OCI-LY1 (cell line): ENCODE data around the gene ZNF524.

Source experiments
- EZH2 ChIP-seq: fragments of 200-600 bp; sonication (generic), shearing (Covaris generic); IDR thresholded peaks from 2 replicates; pipeline ENCODE4 v1.8.0; 2017; ENCODE audit warnings: borderline replicate concordance, mixed run types, mild to moderate bottlenecking, antibody characterized with exemption, low read length, moderate library complexity, mixed read lengths
- TF ChIP-seq, protein P1 (sequence below): fragments of 200-600 bp; sonication (generic), shearing (Covaris generic); IDR thresholded peaks from 2 replicates; pipeline ENCODE4 v1.5.1; 2017; ENCODE audit warnings: mild to moderate bottlenecking, antibody characterized with exemption, low read length, moderate library complexity, mixed read lengths

DNA sequence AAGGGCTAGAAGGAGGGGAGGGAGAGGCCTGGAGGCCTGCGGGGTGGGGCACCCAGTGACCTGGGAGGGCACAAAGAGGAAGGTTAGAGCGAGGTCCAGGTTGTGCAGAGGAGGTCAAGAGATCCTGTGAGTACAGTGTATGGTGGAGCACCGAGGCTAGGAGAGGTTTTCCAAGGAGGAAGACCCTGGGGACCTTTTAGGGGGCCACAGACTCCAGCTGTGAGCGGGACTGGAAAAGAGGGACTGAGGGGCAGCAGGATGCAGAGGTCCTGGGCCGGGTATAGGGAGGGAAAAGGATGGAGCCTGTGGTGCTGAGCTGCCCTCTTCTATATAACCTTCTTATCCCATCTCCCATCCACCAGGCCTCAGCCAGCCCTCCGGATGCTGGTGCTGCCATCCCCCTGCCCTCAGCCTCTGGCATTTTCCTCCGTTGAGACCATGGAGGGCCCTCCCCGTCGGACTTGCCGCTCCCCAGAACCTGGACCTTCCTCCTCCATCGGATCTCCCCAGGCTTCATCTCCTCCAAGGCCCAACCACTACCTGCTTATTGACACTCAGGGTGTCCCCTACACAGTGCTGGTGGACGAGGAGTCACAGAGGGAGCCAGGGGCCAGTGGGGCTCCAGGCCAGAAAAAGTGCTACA is 44.2 kb downstream of the ZNF524 start:
- TF ChIP-seq, protein P1, sequence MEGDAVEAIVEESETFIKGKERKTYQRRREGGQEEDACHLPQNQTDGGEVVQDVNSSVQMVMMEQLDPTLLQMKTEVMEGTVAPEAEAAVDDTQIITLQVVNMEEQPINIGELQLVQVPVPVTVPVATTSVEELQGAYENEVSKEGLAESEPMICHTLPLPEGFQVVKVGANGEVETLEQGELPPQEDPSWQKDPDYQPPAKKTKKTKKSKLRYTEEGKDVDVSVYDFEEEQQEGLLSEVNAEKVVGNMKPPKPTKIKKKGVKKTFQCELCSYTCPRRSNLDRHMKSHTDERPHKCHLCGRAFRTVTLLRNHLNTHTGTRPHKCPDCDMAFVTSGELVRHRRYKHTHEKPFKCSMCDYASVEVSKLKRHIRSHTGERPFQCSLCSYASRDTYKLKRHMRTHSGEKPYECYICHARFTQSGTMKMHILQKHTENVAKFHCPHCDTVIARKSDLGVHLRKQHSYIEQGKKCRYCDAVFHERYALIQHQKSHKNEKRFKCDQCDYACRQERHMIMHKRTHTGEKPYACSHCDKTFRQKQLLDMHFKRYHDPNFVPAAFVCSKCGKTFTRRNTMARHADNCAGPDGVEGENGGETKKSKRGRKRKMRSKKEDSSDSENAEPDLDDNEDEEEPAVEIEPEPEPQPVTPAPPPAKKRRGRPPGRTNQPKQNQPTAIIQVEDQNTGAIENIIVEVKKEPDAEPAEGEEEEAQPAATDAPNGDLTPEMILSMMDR = no peak
- no peak for TF ChIP-seq EZH2
